H1 (cell line): Measurements from ENCODE around the gene MYG1. TPM values are rescaled to one million over a fixed set of nuclear protein-coding genes. Genes with fewer than 3 reads are reported as not detected.

Source experiments
- CTCF ChIA-PET: fragments of 300-600 bp; sonication (Branson Sonifier 250); formaldehyde crosslinking; loops from one replicate; lab custom pipeline; 2021; ENCODE audit not compliant: partially characterized antibody; lab: Charles Lee
- POLR2A ChIA-PET: fragments of 300-600 bp; sonication (Branson Sonifier 250); formaldehyde crosslinking; loops from one replicate; lab custom pipeline; 2021; ENCODE audit warnings: inconsistent platforms; ENCODE audit not compliant: partially characterized antibody; lab: Charles Lee
- DNase-seq, 2 experiments: peaks; one replicate each; pipeline versions ENCODE4 v3.0.0 to v3.0.0-alpha.2; 2010 to 2022; ENCODE audit warnings: low spot score in 2 of 2, low read depth in 1 of 2, mixed read lengths in 1 of 2
- FAIRE-seq: peaks from 2 replicates; lab custom pipeline; 2011; peaks lifted over from hg19 to GRCh38; lab: Jason Lieb, UNC
- H2AFZ ChIP-seq: 2 replicates; pipeline ENCODE4 v1.8.1; 2012; ENCODE audit warnings: low read length, inconsistent platforms
- H2AK5ac ChIP-seq: 2 replicates; pipeline ENCODE4 v1.6.1; 2013; ENCODE audit warnings: low read depth, low read length
- H2BK120ac ChIP-seq: replicated peaks from 2 replicates; pipeline ENCODE3; 2013; ENCODE audit warnings: low read depth, low read length, inconsistent platforms
- H2BK12ac ChIP-seq: 2 replicates; pipeline ENCODE4 v1.6.1; 2013; ENCODE audit warnings: low read depth, low read length
- H2BK15ac ChIP-seq: 2 replicates; pipeline ENCODE4 v1.6.1; 2013; ENCODE audit warnings: low read length
- H2BK20ac ChIP-seq: 2 replicates; pipeline ENCODE4 v1.6.1; 2013; ENCODE audit warnings: low read length
- H2BK5ac ChIP-seq: 2 replicates; pipeline ENCODE4 v1.6.1; 2013; ENCODE audit warnings: low read depth, low read length
- H3K14ac ChIP-seq: 2 replicates; pipeline ENCODE4 v1.6.1; 2013; ENCODE audit warnings: inconsistent platforms; ENCODE audit not compliant: insufficient read length
- H3K18ac ChIP-seq: 2 replicates; pipeline ENCODE4 v1.6.1; 2013; ENCODE audit warnings: low read length; ENCODE audit errors: extremely low read depth
- H3K23ac ChIP-seq: 2 replicates; pipeline ENCODE4 v1.6.1; 2013; ENCODE audit warnings: inconsistent platforms; ENCODE audit not compliant: insufficient read length
- H3K23me2 ChIP-seq: 2 replicates; pipeline ENCODE4 v1.6.1; 2013; ENCODE audit warnings: low read depth, low read length
- H3K27ac ChIP-seq: 2 replicates; pipeline ENCODE4 v1.6.1; 2011; ENCODE audit warnings: low read depth, low read length, inconsistent platforms
- H3K27me3 ChIP-seq, 4 experiments: replicated peaks in 1 of 4; 1 replicate in 1 of 4; 2 replicates in 3 of 4; pipeline versions ENCODE4 v1.6.1 to v1.8.1; 2011 to 2013; ENCODE audit warnings: low read length in 3 of 4, mild to moderate bottlenecking in 3 of 4, inconsistent platforms in 2 of 4, mixed read lengths in 2 of 4, moderate library complexity in 1 of 4; ENCODE audit not compliant: control insufficient read depth in 3 of 4, insufficient read depth in 3 of 4; ENCODE audit errors: extremely low read depth in 1 of 4
- H3K36me3 ChIP-seq, 4 experiments: 2 replicates each; pipeline versions ENCODE4 v1.6.1 to v1.8.1; 2011 to 2013; ENCODE audit warnings: mild to moderate bottlenecking in 4 of 4, low read length in 3 of 4, moderate library complexity in 2 of 4, control low read depth in 1 of 4, inconsistent platforms in 1 of 4; ENCODE audit not compliant: insufficient read depth in 4 of 4, control insufficient read depth in 2 of 4
- H3K4ac ChIP-seq: replicated peaks from 2 replicates; pipeline ENCODE3; 2013; ENCODE audit warnings: low read length, low read depth, mixed read lengths, inconsistent platforms; ENCODE audit not compliant: insufficient read length
- H3K4me1 ChIP-seq, 4 experiments: replicated peaks in 1 of 4; 1 replicate in 1 of 4; 2 replicates in 3 of 4; pipeline versions ENCODE4 v1.6.1 to v1.8.1; 2011 to 2013; ENCODE audit warnings: low read length in 3 of 4, inconsistent platforms in 2 of 4, mixed read lengths in 1 of 4; ENCODE audit not compliant: insufficient read depth in 4 of 4, control insufficient read depth in 3 of 4
- H3K4me2 ChIP-seq, 2 experiments: 2 replicates each; pipeline versions ENCODE4 v1.6.1 to v1.8.1; 2011 to 2013; ENCODE audit warnings: low read depth in 2 of 2, low read length in 2 of 2, control low read depth in 1 of 2, inconsistent platforms in 1 of 2, mild to moderate bottlenecking in 1 of 2; ENCODE audit not compliant: insufficient read depth in 1 of 2
- H3K4me3 ChIP-seq, 4 experiments: fragments of 200-600, 300-600 bp in 1 of 4; sonication (generic), shearing (Covaris generic), sonication (Bioruptor Twin) in 1 of 4; 2 replicates each; pipeline versions ENCODE4 v1.5.1 to v1.8.1; 2011 to 2016; ENCODE audit warnings: low read length in 4 of 4, low read depth in 3 of 4, control low read depth in 2 of 4, inconsistent platforms in 2 of 4, mild to moderate bottlenecking in 2 of 4, mixed read lengths in 1 of 4, moderate library complexity in 1 of 4; ENCODE audit not compliant: insufficient read depth in 2 of 4; ENCODE audit errors: extremely low read depth in 1 of 4
- H3K56ac ChIP-seq: replicated peaks from 2 replicates; pipeline ENCODE3; 2013; ENCODE audit warnings: low read depth, mild to moderate bottlenecking, mixed read lengths, low read length, inconsistent platforms; ENCODE audit not compliant: insufficient read length
- H3K79me1 ChIP-seq: 2 replicates; pipeline ENCODE4 v1.6.1; 2013; ENCODE audit warnings: low read depth, low read length, control low read depth
- H3K79me2 ChIP-seq, 2 experiments: 2 replicates each; pipeline versions ENCODE4 v1.6.1 to v1.8.1; 2012 to 2013; ENCODE audit warnings: low read length in 2 of 2, mild to moderate bottlenecking in 2 of 2, inconsistent platforms in 1 of 2; ENCODE audit not compliant: insufficient read depth in 2 of 2, control insufficient read depth in 1 of 2
- H3K9ac ChIP-seq, 4 experiments: replicated peaks in 1 of 4; 1 replicate in 1 of 4; 2 replicates in 3 of 4; pipeline versions ENCODE4 v1.6.1 to v1.8.1; 2011 to 2013; ENCODE audit warnings: low read depth in 3 of 4, low read length in 3 of 4, control low read depth in 2 of 4, mild to moderate bottlenecking in 2 of 4, moderate library complexity in 2 of 4, inconsistent platforms in 1 of 4; ENCODE audit errors: extremely low read depth in 1 of 4
- H3K9me3 ChIP-seq, 2 experiments: 2 replicates each; pipeline versions ENCODE4 v1.6.1 to v1.8.1; 2012 to 2013; ENCODE audit warnings: mild to moderate bottlenecking in 2 of 2, moderate library complexity in 2 of 2, control low read depth in 1 of 2, inconsistent platforms in 1 of 2, low read depth in 1 of 2, low read length in 1 of 2, mixed read lengths in 1 of 2; ENCODE audit not compliant: insufficient read depth in 2 of 2
- H4K20me1 ChIP-seq, 2 experiments: replicated peaks in 1 of 2; 2 replicates each; pipeline versions ENCODE3 to v1.8.1; 2011 to 2013; ENCODE audit warnings: inconsistent platforms in 2 of 2, low read length in 2 of 2, mild to moderate bottlenecking in 1 of 2; ENCODE audit not compliant: insufficient read depth in 2 of 2, control insufficient read depth in 1 of 2
- H4K5ac ChIP-seq: 2 replicates; pipeline ENCODE4 v1.6.1; 2013; ENCODE audit warnings: low read length, low read depth, mixed read lengths, inconsistent platforms; ENCODE audit not compliant: insufficient read length
- H4K8ac ChIP-seq: 2 replicates; pipeline ENCODE4 v1.8.0; 2013; ENCODE audit warnings: mild to moderate bottlenecking, moderate library complexity, low read length, inconsistent platforms; ENCODE audit not compliant: insufficient read depth; ENCODE audit errors: extremely low read depth
- H4K91ac ChIP-seq: replicated peaks from 2 replicates; pipeline ENCODE3; 2013; ENCODE audit warnings: low read length, mixed read lengths, inconsistent platforms; ENCODE audit not compliant: insufficient read length
- BRCA1 ChIP-seq: IDR thresholded peaks from 2 replicates; pipeline ENCODE4 v1.6.1; 2012; ENCODE audit warnings: low read depth, low read length, improper control_type of control experiment
- CHD2 ChIP-seq: IDR thresholded peaks from 2 replicates; pipeline ENCODE4 v1.6.1; 2012; ENCODE audit warnings: low read length, improper control_type of control experiment
- CTBP2 ChIP-seq: IDR thresholded peaks from 2 replicates; pipeline ENCODE4 v1.7.0; 2011; ENCODE audit warnings: borderline replicate concordance, mild to moderate bottlenecking, moderate library complexity, mixed read lengths, low read length; ENCODE audit not compliant: insufficient read depth, insufficient read length
- EGR1 ChIP-seq: IDR thresholded peaks from 2 replicates; pipeline ENCODE4 v1.6.1; 2011; ENCODE audit warnings: low read depth, low read length, borderline replicate concordance
- EZH2 ChIP-seq: fragments of 200-600 bp; sonication (generic); IDR thresholded peaks from 2 replicates; pipeline ENCODE4 v1.7.1; 2012; ENCODE audit warnings: low read depth, mild to moderate bottlenecking, moderate library complexity, low read length, inconsistent platforms; ENCODE audit not compliant: severe bottlenecking
- HDAC6 ChIP-seq: IDR thresholded peaks from one replicate; pipeline ENCODE4 v1.7.1; 2012; ENCODE audit warnings: low read depth, mild to moderate bottlenecking, inconsistent platforms, low read length, moderate library complexity
- JUND ChIP-seq: IDR thresholded peaks from 2 replicates; pipeline ENCODE4 v1.6.1; 2011; ENCODE audit warnings: mild to moderate bottlenecking, improper control_type of control experiment, low read length
- KDM1A ChIP-seq: fragments of 200-600, 300-600 bp; sonication (generic); IDR thresholded peaks from 2 replicates; pipeline ENCODE4 v1.7.1; 2016; ENCODE audit warnings: mild to moderate bottlenecking, low read length, borderline replicate concordance
- NRF1 ChIP-seq: IDR thresholded peaks from 2 replicates; pipeline ENCODE4 v1.6.1; 2011; ENCODE audit warnings: mild to moderate bottlenecking, low read depth, low read length, improper control_type of control experiment
- POU5F1 ChIP-seq: IDR thresholded peaks from 2 replicates; pipeline ENCODE4 v1.6.1; 2011; ENCODE audit warnings: low read depth, mild to moderate bottlenecking, low read length, moderate library complexity
- RFX5 ChIP-seq: IDR thresholded peaks from 2 replicates; pipeline ENCODE4 v1.6.1; 2011; ENCODE audit warnings: low read depth, low read length, improper control_type of control experiment, borderline replicate concordance
- SIRT6 ChIP-seq: IDR thresholded peaks from one replicate; pipeline ENCODE4 v1.7.1; 2012; ENCODE audit warnings: low read length, inconsistent platforms
- TEAD4 ChIP-seq: IDR thresholded peaks from 2 replicates; pipeline ENCODE4 v1.6.1; 2012; ENCODE audit warnings: low read depth, low read length, inconsistent platforms, mixed read lengths
- WGBS, 2 experiments: shearing (Covaris generic) in 1 of 2; methylation state at CpG; one replicate each; pipeline versions ENCODE4 v1.1.6 to v1.1.7; 2013 to 2015; ENCODE audit warnings: low lambda C conversion rate in 2 of 2, mixed read lengths in 2 of 2, inconsistent platforms in 1 of 2, low coverage in 1 of 2, missing lambda C conversion rate in 1 of 2; ENCODE audit not compliant: insufficient replicate concordance in 2 of 2, insufficient coverage in 1 of 2, insufficient read length in 1 of 2; ENCODE audit errors: extremely low coverage in 1 of 2, missing lambda C conversion rate in 1 of 2; 5-methylcytosine and 5-hydroxymethylcytosine counted together
- polyA plus RNA-seq, 7 experiments: library from polyadenylated mRNA; depleted of rRNA in 3 of 7; stranded (reverse) in 5 of 7; unstranded in 2 of 7; fragments of >200 nt in 5 of 7; fragments of 200-250 nt in 2 of 7; gene quantifications; 1 replicate in 5 of 7; 2 replicates in 1 of 7; 4 replicates in 1 of 7; pipeline versions ENCODE4 v1.2.1 to v1.2.3, GENCODE V29; 2011 to 2013; ENCODE audit warnings: missing spikeins in 2 of 7, mixed read lengths in 2 of 7
- total RNA-seq: library from RNA; stranded (reverse); fragmentation: NEBNext Ultra II Directional; extraction: Animal tissue kit (Norgen Biotek cat#: 25700); gene quantifications from 2 replicates; pipeline ENCODE4 v1.2.1, GENCODE V29; 2021
- TF ChIP-seq, protein P1 (sequence below): IDR thresholded peaks from 2 replicates; pipeline ENCODE4 v1.6.1; 2011; ENCODE audit warnings: low read length, improper control_type of control experiment

MYG1 gene
- total and polyA plus RNA-seq, 2 of the 8 experiments (the other 6 are each of a cell fraction or from before 2014, with no cell fraction given) = 83.3 to 104 TPM

DNA sequence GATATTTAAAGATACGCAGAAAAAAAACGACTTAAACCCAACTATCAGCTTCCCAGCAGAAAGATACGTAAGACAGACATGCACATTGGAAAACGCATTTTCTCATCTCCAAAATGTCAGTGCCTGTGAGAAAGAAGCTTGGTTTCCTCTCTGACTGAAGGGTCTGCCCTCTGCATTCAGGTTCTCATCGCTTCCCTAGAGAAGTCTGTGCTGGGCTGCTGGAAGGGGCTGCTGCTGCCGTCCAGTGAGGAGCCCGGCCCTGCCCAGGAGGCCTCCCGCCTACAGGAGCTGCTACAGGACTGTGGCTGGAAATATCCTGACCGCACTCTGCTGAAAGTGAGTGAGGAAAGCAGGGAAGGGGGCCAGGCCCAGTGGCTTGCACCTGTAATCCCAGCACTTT, 8.8 kb upstream of the MYG1 start:
- Histone ChIP-seq H2BK15ac (no peak overlapping the region), H3K14ac (no peak overlapping the region), H3K9me3 (no peaks in the 10 kb centered on the region), H4K20me1 (peaks cover 5% of the 10 kb centered on the region in 2 experiments), H2BK120ac (no peak overlapping the region), H3K4me3 (no peak overlapping the region), H3K27me3 (no peaks in the 10 kb centered on the region), H2AFZ (no peak overlapping the region), H4K8ac (no peak overlapping the region), H3K27ac (no peak overlapping the region), H2AK5ac (no peak overlapping the region), H3K4me2 (no peak overlapping the region), H4K91ac (no peak overlapping the region), H3K23ac (no peak overlapping the region), H3K79me1 (no peaks in the 10 kb centered on the region), H3K79me2 (peaks cover under 1 to 3% of the 10 kb centered on the region in 2 experiments; a peak in 3 of 4 replicates), H3K23me2 (peaks cover 2% of the 10 kb centered on the region; the same call in 1 of the 2 replicates), H3K9ac (no peak overlapping the region), H2BK12ac (no peak overlapping the region), H2BK5ac (no peak overlapping the region), H3K4ac (no peak overlapping the region), H2BK20ac (no peak overlapping the region), H3K18ac (no peak overlapping the region), H3K4me1 (peaks cover 0 to 2% (median 0%) of the 10 kb centered on the region in 4 experiments; a peak in 2 of 7 replicates), H4K5ac (no peak overlapping the region), H3K56ac (no peak overlapping the region), H3K36me3 (peaks cover 19 to 44% (median 39%) of the 10 kb centered on the region in 4 experiments)
- POLR2A ChIA-PET = interaction anchor here (1.2 to 6.7 kb wide), 6 partner anchors 10 to 100 kb away, joined by 3 to 76 read pairs (median 4); no protein-coding TSS in a partner anchor
- CTCF ChIA-PET = interaction anchor here (0.9 to 28.3 kb wide), 9 partner anchors 9 to 132 kb away, joined by 3 to 573 read pairs (median 6); partner anchors contain the start of genes AAAS, ESPL1, ITGB7 and MYG1
- DNase-seq (no peak), FAIRE-seq (no peak)
- WGBS, 2 experiments = 94% methylated on average over 9 of the region's 9 CpGs; no CpG with 5 or more reads in 1 of the 2 experiments
- TF ChIP-seq BRCA1 = no peak
- no peak for TF ChIP-seq SIRT6
- TF ChIP-seq KDM1A = no peak
- TF ChIP-seq EGR1 = no peak
- TF ChIP-seq CTBP2 = no peak
- no peak for TF ChIP-seq NRF1
- no peak for TF ChIP-seq JUND
- TF ChIP-seq RFX5 = no peak
- TF ChIP-seq, protein P1, sequence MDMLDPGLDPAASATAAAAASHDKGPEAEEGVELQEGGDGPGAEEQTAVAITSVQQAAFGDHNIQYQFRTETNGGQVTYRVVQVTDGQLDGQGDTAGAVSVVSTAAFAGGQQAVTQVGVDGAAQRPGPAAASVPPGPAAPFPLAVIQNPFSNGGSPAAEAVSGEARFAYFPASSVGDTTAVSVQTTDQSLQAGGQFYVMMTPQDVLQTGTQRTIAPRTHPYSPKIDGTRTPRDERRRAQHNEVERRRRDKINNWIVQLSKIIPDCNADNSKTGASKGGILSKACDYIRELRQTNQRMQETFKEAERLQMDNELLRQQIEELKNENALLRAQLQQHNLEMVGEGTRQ = no peak
- TF ChIP-seq POU5F1 = no peak
- TF ChIP-seq TEAD4 = no peak
- TF ChIP-seq CHD2 = no peak
- TF ChIP-seq HDAC6 = no peak
- no peak for TF ChIP-seq EZH2
